Activated CD8-positive, alpha-beta T cell treated with anti-CD3 and anti-CD28 coated beads for 36 hours (primary cell): ENCODE measurements around the gene TIMP2. TPM values are rescaled to one million over a fixed set of nuclear protein-coding genes. Genes with fewer than 3 reads are reported as not detected.
"Not testable (repeated sequence)": the region's sequence is repeated elsewhere in the genome, so short reads cannot be mapped to it uniquely, and the experiment has no call there.

Experiments
- ATAC-seq: fragments of 200-7000 bp; cut with Tn5 transposase; one replicate; pipeline ENCODE4 v1.10.0; 2021; ENCODE audit warnings: mild to moderate bottlenecking, moderate library complexity
- CTCF ChIA-PET: fragments of 350-600 bp; sonication (Branson Sonifier 250); formaldehyde crosslinking; loops from one replicate; lab custom pipeline; 2021; ENCODE audit warnings: antibody characterized with exemption; lab: Charles Lee
- POLR2A ChIA-PET: fragments of 350-600 bp; sonication (Branson Sonifier 250); formaldehyde crosslinking; loops from one replicate; lab custom pipeline; 2021; ENCODE audit warnings: antibody characterized with exemption; lab: Charles Lee
- DNase-seq: peaks from one replicate; pipeline ENCODE4 v3.0.0-alpha.2; 2020
- H3K27ac Mint-ChIP-seq: one replicate; pipeline ENCODE4 v1.8.0; 2021; ENCODE audit warnings: mild to moderate bottlenecking, mixed read lengths
- H3K27me3 Mint-ChIP-seq: one replicate; pipeline ENCODE4 v1.8.0; 2021; ENCODE audit warnings: mixed read lengths
- H3K36me3 Mint-ChIP-seq: one replicate; pipeline ENCODE4 v1.8.0; 2021; ENCODE audit warnings: low read depth, mixed read lengths
- H3K4me1 Mint-ChIP-seq: one replicate; pipeline ENCODE4 v1.8.0; 2021; ENCODE audit warnings: low read depth, mixed read lengths
- H3K4me3 Mint-ChIP-seq: one replicate; pipeline ENCODE4 v1.8.0; 2021; ENCODE audit warnings: mild to moderate bottlenecking, moderate library complexity, mixed read lengths
- H3K9me3 Mint-ChIP-seq: one replicate; pipeline ENCODE4 v1.8.0; 2021; ENCODE audit warnings: mixed read lengths
- CTCF ChIP-seq: fragments of 200-600 bp; IDR thresholded peaks from one replicate; pipeline ENCODE4 v1.8.0; 2022; ENCODE audit warnings: antibody characterized with exemption, mild to moderate bottlenecking
- intact Hi-C: fragments of 100-400 bp; cut with micrococcal nuclease; formaldehyde crosslinking; loops from one replicate; pipeline ENCODE4 v1.10.0; 2022
- total RNA-seq, 2 experiments: library from RNA; stranded (reverse); gene quantifications; one replicate each; pipeline ENCODE4 v1.2.3, GENCODE V29; 2021

Gene TIMP2
- total RNA-seq, 2 experiments from 2014 or later: 2.4 to 2.5 TPM

- H3K27me3 Mint-ChIP-seq: no peaks in the 10 kb centered on the region
- CTCF ChIA-PET: interaction anchor here (1.3 kb wide), 1 partner anchor 101 kb away, joined by 7 read pairs; no protein-coding TSS in a partner anchor
Observed at GRCh38 chr17:78966910-78967600, 41.9 kb upstream of the TIMP2 start.

GRCh38 chr17:78966123-78966813, 41.1 kb upstream of the TIMP2 start:
- Mint-ChIP-seq H3K27ac (no peak overlapping the region), H3K36me3 (peaks cover 3% of the 10 kb centered on the region), H3K4me3 (no peak overlapping the region), H3K9me3 (no peaks in the 10 kb centered on the region), H3K4me1 (peaks cover 3% of the 10 kb centered on the region), H3K27me3 (no peaks in the 10 kb centered on the region)
- DNase-seq (no peak), ATAC-seq (no peak)
- ChIA-PET POLR2A (interaction anchor here (2.0 kb wide), 1 partner anchor 13 kb away, joined by 5 read pairs; the partner anchor contains the start of gene LGALS3BP), CTCF (interaction anchor here (1.3 kb wide), 2 partner anchors 79 to 101 kb away, joined by 4 to 7 read pairs; no protein-coding TSS in a partner anchor)
- no peak for TF ChIP-seq CTCF
- intact Hi-C loops: no loop called here

More at GRCh38 chr17:78966910-78967600, 41.9 kb upstream of the TIMP2 start:
- H3K4me1 Mint-ChIP-seq: peaks cover 5% of the 10 kb centered on the region
- H3K4me3 Mint-ChIP-seq: no peak overlapping the region
- POLR2A ChIA-PET: interaction anchor here (2.0 kb wide), 1 partner anchor 12 kb away, joined by 5 read pairs; the partner anchor contains the start of gene LGALS3BP
- H3K9me3 Mint-ChIP-seq: no peaks in the 10 kb centered on the region
- no peak for TF ChIP-seq CTCF
- H3K36me3 Mint-ChIP-seq: peaks cover 3% of the 10 kb centered on the region
- no peak overlapping the region for H3K27ac Mint-ChIP-seq
- DNase-seq (no peak), ATAC-seq (no peak)
- intact Hi-C loops: no loop called here

GRCh38 chr17:78965491-78965924, 40.3 kb upstream of the TIMP2 start:
- ATAC-seq: no peak
- TF ChIP-seq CTCF: no peak
- H3K4me3 Mint-ChIP-seq: no peak overlapping the region
- ChIA-PET CTCF (interaction anchor here (1.3 kb wide), 2 partner anchors 80 to 100 kb away, joined by 4 to 7 read pairs; no protein-coding TSS in a partner anchor), POLR2A (interaction anchor here (2.0 kb wide), 1 partner anchor 14 kb away, joined by 5 read pairs; the partner anchor contains the start of gene LGALS3BP)
- intact Hi-C loops: no loop called here
- no peaks in the 10 kb centered on the region for H3K9me3 Mint-ChIP-seq
- H3K36me3 Mint-ChIP-seq: peaks cover 3% of the 10 kb centered on the region
- H3K27ac Mint-ChIP-seq: no peak overlapping the region
- no peaks in the 10 kb centered on the region for H3K4me1 Mint-ChIP-seq
- no peaks in the 10 kb centered on the region for H3K27me3 Mint-ChIP-seq
- no peak for DNase-seq

- DNase-seq: no peak
- TF ChIP-seq CTCF: no peak
- H3K4me3 Mint-ChIP-seq: no peak overlapping the region
- H3K9me3 Mint-ChIP-seq: no peaks in the 10 kb centered on the region
- no peak overlapping the region for H3K27ac Mint-ChIP-seq
- no peaks in the 10 kb centered on the region for H3K27me3 Mint-ChIP-seq
- H3K4me1 Mint-ChIP-seq: no peaks in the 10 kb centered on the region
- ATAC-seq: no peak
- H3K36me3 Mint-ChIP-seq: no peaks in the 10 kb centered on the region
- intact Hi-C loops: no loop called here
- ChIA-PET CTCF (no interaction called here), POLR2A (no interaction called here)
Observed at GRCh38 chr17:78963378-78963777, 38.2 kb upstream of the TIMP2 start.

GRCh38 chr17:78962984-78963348, 37.8 kb upstream of the TIMP2 start:
- ATAC-seq, H3K4me3 Mint-ChIP-seq, H3K36me3 Mint-ChIP-seq, H3K27me3 Mint-ChIP-seq, CTCF ChIA-PET, H3K9me3 Mint-ChIP-seq, intact Hi-C loops, DNase-seq, H3K27ac Mint-ChIP-seq, H3K4me1 Mint-ChIP-seq: not testable (repeated sequence)
- POLR2A ChIA-PET: interaction anchor here (1.1 kb wide), 1 partner anchor 108 kb away, joined by 3 read pairs; no protein-coding TSS in a partner anchor
